ENCODE data around the gene UBE2A. TPM values are rescaled to one million over a fixed set of nuclear protein-coding genes. Genes with fewer than 3 reads are reported as not detected.

Gene UBE2A
- total RNA-seq, 1 donor from 2014 or later = 48.7 TPM

DNA sequence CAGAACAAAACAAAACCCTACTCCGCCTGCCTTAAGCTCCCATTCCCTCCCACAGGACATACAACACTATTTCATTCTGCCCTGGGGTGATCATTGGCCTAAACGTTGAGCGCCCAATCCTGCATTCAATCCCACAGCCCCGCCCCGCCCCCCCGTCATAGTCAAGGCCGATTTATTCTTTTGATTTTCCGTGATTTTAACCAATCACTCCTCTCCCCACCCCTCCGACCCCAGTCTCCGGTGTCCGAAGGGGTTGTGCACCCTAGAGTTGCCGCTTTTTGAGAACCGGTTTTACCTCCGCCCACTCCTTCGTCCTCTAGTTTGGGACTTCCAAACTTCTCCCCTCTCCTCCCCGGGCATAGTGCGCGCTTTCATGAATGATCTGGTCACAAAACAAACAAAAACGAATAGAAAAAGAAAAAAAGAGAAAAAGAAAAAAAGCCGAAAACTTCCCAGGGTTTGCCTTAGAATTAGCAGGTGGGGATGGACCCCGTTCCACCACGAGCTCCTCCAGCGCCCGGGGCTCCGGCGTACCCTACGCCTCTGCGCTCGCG is 446 bp upstream of the UBE2A start:
- Histone ChIP-seq H3K4me3 (peak overlapping the region; percentile 63), H3K9me3 (no peaks in the 10 kb centered on the region), H3K4me1 (peaks cover 4% of the 10 kb centered on the region), H3K27ac (peak overlapping the region; percentile 91), H3K27me3 (no peaks in the 10 kb centered on the region), H3K36me3 (no peaks in the 10 kb centered on the region)
- intact Hi-C loops (cut with DNase I) = no loop called here
- DNase-seq = no peak
- TF ChIP-seq, protein P1, sequence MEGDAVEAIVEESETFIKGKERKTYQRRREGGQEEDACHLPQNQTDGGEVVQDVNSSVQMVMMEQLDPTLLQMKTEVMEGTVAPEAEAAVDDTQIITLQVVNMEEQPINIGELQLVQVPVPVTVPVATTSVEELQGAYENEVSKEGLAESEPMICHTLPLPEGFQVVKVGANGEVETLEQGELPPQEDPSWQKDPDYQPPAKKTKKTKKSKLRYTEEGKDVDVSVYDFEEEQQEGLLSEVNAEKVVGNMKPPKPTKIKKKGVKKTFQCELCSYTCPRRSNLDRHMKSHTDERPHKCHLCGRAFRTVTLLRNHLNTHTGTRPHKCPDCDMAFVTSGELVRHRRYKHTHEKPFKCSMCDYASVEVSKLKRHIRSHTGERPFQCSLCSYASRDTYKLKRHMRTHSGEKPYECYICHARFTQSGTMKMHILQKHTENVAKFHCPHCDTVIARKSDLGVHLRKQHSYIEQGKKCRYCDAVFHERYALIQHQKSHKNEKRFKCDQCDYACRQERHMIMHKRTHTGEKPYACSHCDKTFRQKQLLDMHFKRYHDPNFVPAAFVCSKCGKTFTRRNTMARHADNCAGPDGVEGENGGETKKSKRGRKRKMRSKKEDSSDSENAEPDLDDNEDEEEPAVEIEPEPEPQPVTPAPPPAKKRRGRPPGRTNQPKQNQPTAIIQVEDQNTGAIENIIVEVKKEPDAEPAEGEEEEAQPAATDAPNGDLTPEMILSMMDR (IDR thresholded peaks at IDR 0.05) = no peak
- peak; percentile 34 for ATAC-seq

DNA sequence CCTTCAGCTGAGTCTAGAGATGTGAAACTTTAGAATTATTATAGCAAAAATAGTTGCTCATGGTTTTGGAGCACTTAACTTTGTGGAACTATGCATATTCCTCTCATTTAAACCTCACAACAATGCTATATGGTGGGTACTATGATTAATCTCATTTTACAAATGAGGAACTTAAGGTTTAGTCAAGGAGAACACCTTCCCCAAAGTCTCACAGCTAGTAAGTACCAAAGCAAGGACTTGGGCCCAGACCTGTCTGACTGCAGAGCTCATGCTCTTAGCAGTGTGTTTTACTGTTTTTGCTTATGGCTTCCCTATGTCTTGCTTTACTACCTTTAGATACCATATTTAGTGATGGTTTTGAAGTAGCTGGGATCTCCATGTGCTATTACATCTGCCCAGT is 5.1 kb downstream of the UBE2A start:
- Histone ChIP-seq H3K36me3 (no peaks in the 10 kb centered on the region), H3K4me1 (peaks cover 4% of the 10 kb centered on the region), H3K27me3 (no peaks in the 10 kb centered on the region), H3K27ac (no peak overlapping the region), H3K9me3 (no peaks in the 10 kb centered on the region), H3K4me3 (no peak overlapping the region)
- TF ChIP-seq, protein P1 (IDR thresholded peaks at IDR 0.05) = no peak
- DNase-seq (no peak), ATAC-seq (no peak)
- intact Hi-C loops (cut with DNase I) = no loop called here

DNA sequence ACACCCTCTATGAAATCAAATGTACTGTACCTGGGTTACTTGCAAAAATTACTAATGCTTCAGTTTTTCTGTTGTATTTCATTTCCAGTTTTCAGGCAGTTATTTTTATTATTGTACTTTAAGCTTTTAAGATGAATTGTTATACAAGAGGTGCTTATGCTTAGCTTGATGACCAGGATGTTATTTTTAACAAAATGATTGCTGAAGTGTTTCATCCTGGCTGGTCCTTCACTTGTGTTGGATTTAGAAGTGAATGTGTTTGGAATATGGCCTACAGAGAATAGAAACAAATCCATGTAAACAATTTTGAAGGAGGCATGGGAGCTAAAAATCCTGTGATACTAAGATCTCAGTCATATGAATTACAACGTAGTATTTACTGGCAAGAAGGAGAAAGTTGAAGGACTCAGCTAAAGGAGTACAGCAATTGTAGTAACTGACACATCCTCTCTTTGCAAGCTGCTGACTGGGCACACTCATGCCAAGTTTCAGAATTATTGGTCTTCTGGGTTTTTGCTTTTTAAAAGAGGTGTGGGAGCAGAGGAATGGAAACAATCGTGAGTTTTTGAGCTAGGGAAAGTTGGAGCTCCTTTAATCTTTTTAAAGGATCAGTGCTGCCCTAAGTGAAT is 9.2 kb downstream of the UBE2A start:
- no peak for ATAC-seq
- no peak for DNase-seq

GRCh38 chrX:119589810-119590209 is 15.4 kb downstream of the UBE2A start:
- no peaks in the 10 kb centered on the region for H3K9me3 ChIP-seq
- H3K4me1 ChIP-seq = no peaks in the 10 kb centered on the region
- peaks cover 24% of the 10 kb centered on the region for H3K36me3 ChIP-seq
- H3K27me3 ChIP-seq = no peaks in the 10 kb centered on the region
- no peak overlapping the region for H3K27ac ChIP-seq
- DNase-seq (no peak), ATAC-seq (no peak)
- H3K4me3 ChIP-seq = no peak overlapping the region
- intact Hi-C loops (cut with DNase I) = no loop called here
- TF ChIP-seq, protein P1 (IDR thresholded peaks at IDR 0.05) = no peak

More for the DNA sequence above, 9.2 kb downstream of the UBE2A start:
- TF ChIP-seq, protein P1 (IDR thresholded peaks at IDR 0.05) = no peak
- Histone ChIP-seq H3K36me3 (no peaks in the 10 kb centered on the region), H3K27ac (no peak overlapping the region), H3K27me3 (no peaks in the 10 kb centered on the region), H3K9me3 (no peaks in the 10 kb centered on the region), H3K4me3 (no peak overlapping the region), H3K4me1 (no peaks in the 10 kb centered on the region)
- intact Hi-C loops (cut with DNase I) = no loop called here

DNA sequence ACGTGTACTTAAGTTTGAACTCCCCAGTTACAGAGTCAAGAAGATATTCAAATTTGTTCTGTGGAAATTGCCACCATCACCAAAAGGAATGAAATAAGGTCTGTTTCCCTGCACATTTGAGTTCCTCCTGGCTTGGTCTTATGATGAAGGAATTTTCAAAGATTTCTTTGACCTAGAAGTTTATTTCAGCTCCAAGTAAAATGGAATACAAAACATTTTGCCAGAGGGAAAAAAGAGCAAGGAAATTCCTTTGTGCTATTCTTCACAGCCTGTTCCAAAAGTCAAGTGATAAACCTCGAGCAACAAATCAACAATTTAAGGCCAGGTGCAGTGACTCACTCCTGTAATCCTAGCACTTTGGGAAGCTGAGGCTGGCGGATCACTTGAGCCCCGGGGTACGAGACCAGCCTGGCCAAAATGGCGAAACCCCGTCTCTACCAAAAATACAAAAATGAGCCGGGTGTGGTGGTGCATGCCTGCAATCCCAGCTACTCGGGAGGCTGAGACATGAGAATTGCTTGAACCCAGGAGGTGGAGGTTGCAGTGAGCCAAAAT is 28.4 kb downstream of the UBE2A start:
- TF ChIP-seq, protein P1 (IDR thresholded peaks at IDR 0.05) = no peak
- no peak for ATAC-seq
- Histone ChIP-seq H3K27ac (no peak overlapping the region), H3K4me3 (no peak overlapping the region), H3K9me3 (no peaks in the 10 kb centered on the region), H3K4me1 (no peaks in the 10 kb centered on the region), H3K27me3 (no peaks in the 10 kb centered on the region), H3K36me3 (no peaks in the 10 kb centered on the region)
- DNase-seq = no peak
- intact Hi-C loops (cut with DNase I) = no loop called here
